Measurements from ENCODE around the gene TARM1. TPM values are rescaled to one million over a fixed set of nuclear protein-coding genes. Genes with fewer than 3 reads are reported as not detected.

The TARM1 gene
- total and polyA plus RNA-seq, 2 donors (not counting 1 experiment from before 2014, with no cell fraction given) = not detected

DNA sequence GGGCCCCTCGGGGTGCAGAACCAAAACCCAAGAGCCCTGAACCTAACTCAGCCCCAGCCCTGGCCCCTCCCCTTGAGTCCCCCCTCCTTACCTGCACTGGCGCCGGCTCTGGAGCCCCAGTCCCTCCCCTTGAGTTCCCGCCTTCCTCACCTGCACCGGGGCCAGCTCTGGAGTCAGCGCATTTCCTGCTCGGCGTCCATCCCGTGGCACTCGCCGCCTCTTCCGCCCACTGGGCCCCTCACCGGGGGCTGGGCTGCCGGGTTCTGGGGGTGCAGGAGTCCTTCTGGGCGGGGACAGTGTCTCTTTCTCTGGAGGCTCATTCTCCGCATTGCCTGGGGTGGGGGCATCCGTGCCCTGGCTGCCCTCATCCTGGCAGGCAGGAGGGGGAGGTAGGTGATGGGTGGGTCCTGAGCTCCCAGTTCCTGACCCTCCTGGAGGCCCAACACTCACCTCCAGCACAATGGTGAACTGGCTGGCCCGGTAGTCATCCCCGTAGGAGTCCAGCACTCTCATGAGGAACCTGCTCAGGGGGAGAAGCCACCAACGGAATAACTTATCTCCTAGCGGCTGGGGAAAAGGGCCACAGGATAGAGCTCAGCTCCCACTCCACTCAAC lies 26.8 kb upstream of the TARM1 start:
- Histone ChIP-seq H3K4me2 (replicated peaks; ENCODE audit: low read depth, low read length, poor library complexity, severe bottlenecking) (no peak overlapping the region), H3K79me2 (ENCODE audit: control insufficient read depth, insufficient read depth, low read length) (peaks cover 56% of the 10 kb centered on the region), H3K36me3 (replicated peaks in 1 of 2; ENCODE audit: control extremely low read depth in 1 of 2, control insufficient read depth in 1 of 2, extremely low read depth in 1 of 2, insufficient read depth in 2 of 2, low read length in 1 of 2) (peaks cover 2 to 34% of the 10 kb centered on the region in 2 experiments), H3K9ac (ENCODE audit: low read length) (no peak overlapping the region), H3K4me1 (ENCODE audit: control insufficient read depth in 2 of 2, insufficient read depth in 2 of 2, low read length in 2 of 2) (peaks cover 6 to 8% of the 10 kb centered on the region in 2 donors), H2AFZ (ENCODE audit: insufficient read depth, low read depth, low read length, poor library complexity, severe bottlenecking) (no peak overlapping the region), H3K27ac (ENCODE audit: low read length in 2 of 2) (no peak overlapping the region), H3K27me3 (replicated peaks in 1 of 4; ENCODE audit: control extremely low read depth in 1 of 4, control insufficient read depth in 3 of 4, insufficient read depth in 4 of 4, low read length in 3 of 4) (no peaks in the 10 kb centered on the region), H4K20me1 (ENCODE audit: control insufficient read depth, insufficient read depth, low read length, poor library complexity, severe bottlenecking) (peaks cover 9% of the 10 kb centered on the region), H3K9me3 (ENCODE audit: control extremely low read depth in 1 of 3, control insufficient read depth in 2 of 3, insufficient read depth in 1 of 3, low read length in 2 of 3) (no peaks in the 10 kb centered on the region), H3K4me3 (ENCODE audit: control extremely low read depth in 1 of 5, extremely low read depth in 1 of 5, insufficient read depth in 1 of 5, low read depth in 2 of 5, low read length in 4 of 5) (no peak overlapping the region)
- Mint-ChIP-seq H3K9me3 (ENCODE audit: insufficient read depth) (no peaks in the 10 kb centered on the region), H3K4me3 (no peak overlapping the region), H3K27ac (no peak overlapping the region), H3K27me3 (no peaks in the 10 kb centered on the region), H3K4me1 (peaks cover 15% of the 10 kb centered on the region)
- POLR2A ChIA-PET = no interaction called here
- intact Hi-C loops (cut with micrococcal nuclease) = no loop called here
- WGBS (ENCODE audit: insufficient coverage) = 93% methylated on average over 19 of the region's 21 CpGs
- CTCF ChIA-PET = interaction anchor here (1.7 kb wide), 1 partner anchor 12 kb away, joined by 4 read pairs; no protein-coding TSS in a partner anchor
- TF ChIP-seq EZH2 (IDR thresholded peaks at IDR 0.05; ENCODE audit: borderline replicate concordance, insufficient read depth, low read depth, low read length, poor library complexity, severe bottlenecking) = no peak
- TF ChIP-seq, protein P1, sequence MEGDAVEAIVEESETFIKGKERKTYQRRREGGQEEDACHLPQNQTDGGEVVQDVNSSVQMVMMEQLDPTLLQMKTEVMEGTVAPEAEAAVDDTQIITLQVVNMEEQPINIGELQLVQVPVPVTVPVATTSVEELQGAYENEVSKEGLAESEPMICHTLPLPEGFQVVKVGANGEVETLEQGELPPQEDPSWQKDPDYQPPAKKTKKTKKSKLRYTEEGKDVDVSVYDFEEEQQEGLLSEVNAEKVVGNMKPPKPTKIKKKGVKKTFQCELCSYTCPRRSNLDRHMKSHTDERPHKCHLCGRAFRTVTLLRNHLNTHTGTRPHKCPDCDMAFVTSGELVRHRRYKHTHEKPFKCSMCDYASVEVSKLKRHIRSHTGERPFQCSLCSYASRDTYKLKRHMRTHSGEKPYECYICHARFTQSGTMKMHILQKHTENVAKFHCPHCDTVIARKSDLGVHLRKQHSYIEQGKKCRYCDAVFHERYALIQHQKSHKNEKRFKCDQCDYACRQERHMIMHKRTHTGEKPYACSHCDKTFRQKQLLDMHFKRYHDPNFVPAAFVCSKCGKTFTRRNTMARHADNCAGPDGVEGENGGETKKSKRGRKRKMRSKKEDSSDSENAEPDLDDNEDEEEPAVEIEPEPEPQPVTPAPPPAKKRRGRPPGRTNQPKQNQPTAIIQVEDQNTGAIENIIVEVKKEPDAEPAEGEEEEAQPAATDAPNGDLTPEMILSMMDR (IDR thresholded peaks at IDR 0.05) = no peak
- DNase-seq (no peak), ATAC-seq (ENCODE audit: low read depth) (no peak)

DNA sequence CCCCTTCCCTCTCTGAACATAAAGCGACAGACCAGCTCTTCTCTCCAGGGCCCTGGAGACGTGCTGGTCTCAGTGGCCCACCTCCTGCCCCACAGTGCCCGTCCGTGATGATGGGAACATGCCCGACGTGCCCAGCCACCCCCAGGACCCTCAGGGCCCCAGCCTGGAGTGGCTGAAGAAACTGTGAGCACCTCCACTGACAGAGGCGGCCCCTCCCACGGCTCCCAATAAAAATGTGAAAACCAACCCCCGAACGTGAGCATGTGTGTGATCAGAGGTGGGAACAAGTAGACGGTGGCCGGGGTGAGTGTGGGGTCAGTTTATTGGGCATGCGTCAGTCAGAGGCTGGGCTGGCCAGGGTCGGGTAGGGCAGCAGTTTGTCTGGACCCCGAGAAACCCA lies 25.6 kb upstream of the TARM1 start:
- Mint-ChIP-seq H3K27ac (no peak overlapping the region), H3K4me1 (peaks cover 22% of the 10 kb centered on the region), H3K27me3 (no peaks in the 10 kb centered on the region), H3K9me3 (ENCODE audit: insufficient read depth) (no peaks in the 10 kb centered on the region), H3K4me3 (no peak overlapping the region)
- H3K27ac ChIP-seq (ENCODE audit: low read length in 2 of 2) = no peak overlapping the region
- no peak overlapping the region for H2AFZ ChIP-seq (ENCODE audit: insufficient read depth, low read depth, low read length, poor library complexity, severe bottlenecking)
- peaks cover 9% of the 10 kb centered on the region for H4K20me1 ChIP-seq (ENCODE audit: control insufficient read depth, insufficient read depth, low read length, poor library complexity, severe bottlenecking)
- ATAC-seq (ENCODE audit: low read depth) (no peak), DNase-seq (no peak)
- ChIA-PET CTCF (interaction anchor here (0.6 kb wide), 1 partner anchor 234 kb away, joined by 3 read pairs; no protein-coding TSS in a partner anchor), POLR2A (no interaction called here)
- peaks cover 6 to 13% of the 10 kb centered on the region in 2 donors for H3K4me1 ChIP-seq (ENCODE audit: control insufficient read depth in 2 of 2, insufficient read depth in 2 of 2, low read length in 2 of 2)
- H3K36me3 ChIP-seq (replicated peaks in 1 of 2; ENCODE audit: control extremely low read depth in 1 of 2, control insufficient read depth in 1 of 2, extremely low read depth in 1 of 2, insufficient read depth in 2 of 2, low read length in 1 of 2) = peaks cover 2 to 34% of the 10 kb centered on the region in 2 experiments
- no peak for TF ChIP-seq EZH2 (IDR thresholded peaks at IDR 0.05; ENCODE audit: borderline replicate concordance, insufficient read depth, low read depth, low read length, poor library complexity, severe bottlenecking)
- TF ChIP-seq, protein P1 (IDR thresholded peaks at IDR 0.05) = no peak
- intact Hi-C loops (cut with micrococcal nuclease) = no loop called here
- peaks cover 57% of the 10 kb centered on the region for H3K79me2 ChIP-seq (ENCODE audit: control insufficient read depth, insufficient read depth, low read length)
- no peak overlapping the region for H3K4me3 ChIP-seq (ENCODE audit: control extremely low read depth in 1 of 5, extremely low read depth in 1 of 5, insufficient read depth in 1 of 5, low read depth in 2 of 5, low read length in 4 of 5)
- no peak overlapping the region for H3K4me2 ChIP-seq (replicated peaks; ENCODE audit: low read depth, low read length, poor library complexity, severe bottlenecking)
- H3K9me3 ChIP-seq (ENCODE audit: control extremely low read depth in 1 of 3, control insufficient read depth in 2 of 3, insufficient read depth in 1 of 3, low read length in 2 of 3) = peaks cover 0 to 4% (median 0%) of the 10 kb centered on the region in 3 donors
- H3K9ac ChIP-seq (ENCODE audit: low read length) = no peak overlapping the region
- H3K27me3 ChIP-seq (replicated peaks in 1 of 4; ENCODE audit: control extremely low read depth in 1 of 4, control insufficient read depth in 3 of 4, insufficient read depth in 4 of 4, low read length in 3 of 4) = no peaks in the 10 kb centered on the region
- 93% methylated on average over 12 of the region's 15 CpGs for WGBS (ENCODE audit: insufficient coverage)
